Endothelial cell (in vitro differentiated cells): ENCODE data around the gene PRKAG2. TPM values are rescaled to one million over a fixed set of nuclear protein-coding genes. Genes with fewer than 3 reads are reported as not detected.

Experiments used
- DNase-seq: peaks from one replicate; pipeline ENCODE4 v3.0.0; 2021; ENCODE audit warnings: low spot score
- H3K27ac Mint-ChIP-seq: one replicate; pipeline ENCODE4 v1.8.0; 2021; ENCODE audit warnings: mixed read lengths, inconsistent platforms; ENCODE audit not compliant: unreplicated experiment
- H3K27me3 Mint-ChIP-seq: one replicate; pipeline ENCODE4 v1.8.0; 2021; ENCODE audit warnings: mild to moderate bottlenecking, moderate library complexity, mixed read lengths, inconsistent platforms; ENCODE audit not compliant: unreplicated experiment
- H3K36me3 Mint-ChIP-seq: one replicate; pipeline ENCODE4 v1.8.0; 2021; ENCODE audit warnings: mild to moderate bottlenecking, low read depth, mixed read lengths, inconsistent platforms; ENCODE audit not compliant: unreplicated experiment
- H3K4me1 Mint-ChIP-seq: one replicate; pipeline ENCODE4 v1.8.0; 2021; ENCODE audit warnings: mild to moderate bottlenecking, mixed read lengths, inconsistent platforms; ENCODE audit not compliant: unreplicated experiment
- H3K4me3 Mint-ChIP-seq: one replicate; pipeline ENCODE4 v1.8.0; 2021; ENCODE audit warnings: mild to moderate bottlenecking, mixed read lengths, inconsistent platforms; ENCODE audit not compliant: unreplicated experiment
- H3K9me3 Mint-ChIP-seq: one replicate; pipeline ENCODE4 v1.8.0; 2021; ENCODE audit warnings: mixed read lengths, inconsistent platforms; ENCODE audit not compliant: unreplicated experiment
- total RNA-seq: library from RNA; stranded (reverse); fragmentation: NEBNext Ultra II Directional; extraction: Animal tissue kit (Norgen Biotek cat#: 25700); gene quantifications from one replicate; pipeline ENCODE4 v1.2.1, GENCODE V29; 2021; ENCODE audit not compliant: unreplicated experiment
- TF ChIP-seq, protein P1 (sequence below): fragments of 200-600 bp; sonication (generic); IDR thresholded peaks from one replicate; pipeline ENCODE4 v1.5.0; 2021; ENCODE audit warnings: antibody characterized with exemption; ENCODE audit not compliant: unreplicated experiment

Gene PRKAG2
- total RNA-seq, 1 donor from 2014 or later, result 16.0 TPM

DNA sequence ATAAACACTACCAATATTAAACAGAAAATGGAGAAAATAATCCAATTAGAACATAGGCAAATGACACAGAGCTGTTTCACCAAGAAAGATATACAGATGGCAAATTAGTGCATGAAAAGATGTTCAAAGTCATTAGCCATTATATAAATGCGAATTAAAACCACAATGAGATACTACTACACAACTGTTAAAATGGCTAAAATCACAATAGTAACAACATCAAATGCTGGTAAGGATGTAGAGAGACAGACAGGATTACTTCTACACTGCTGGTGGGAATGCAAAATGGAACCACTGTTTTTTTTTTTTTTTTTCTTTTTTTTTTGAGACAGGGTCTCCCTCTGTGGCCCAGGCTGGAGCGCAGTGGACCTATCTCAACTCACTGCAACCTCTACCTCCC is 242.3 kb downstream of the PRKAG2 start:
- Mint-ChIP-seq H3K4me1 (peaks cover 14% of the 10 kb centered on the region), H3K36me3 (peaks cover 7% of the 10 kb centered on the region), H3K4me3 (peak overlapping the region; percentile 31), H3K27ac (no peak overlapping the region), H3K27me3 (peaks cover 3% of the 10 kb centered on the region), H3K9me3 (no peaks in the 10 kb centered on the region)
- TF ChIP-seq, protein P1, sequence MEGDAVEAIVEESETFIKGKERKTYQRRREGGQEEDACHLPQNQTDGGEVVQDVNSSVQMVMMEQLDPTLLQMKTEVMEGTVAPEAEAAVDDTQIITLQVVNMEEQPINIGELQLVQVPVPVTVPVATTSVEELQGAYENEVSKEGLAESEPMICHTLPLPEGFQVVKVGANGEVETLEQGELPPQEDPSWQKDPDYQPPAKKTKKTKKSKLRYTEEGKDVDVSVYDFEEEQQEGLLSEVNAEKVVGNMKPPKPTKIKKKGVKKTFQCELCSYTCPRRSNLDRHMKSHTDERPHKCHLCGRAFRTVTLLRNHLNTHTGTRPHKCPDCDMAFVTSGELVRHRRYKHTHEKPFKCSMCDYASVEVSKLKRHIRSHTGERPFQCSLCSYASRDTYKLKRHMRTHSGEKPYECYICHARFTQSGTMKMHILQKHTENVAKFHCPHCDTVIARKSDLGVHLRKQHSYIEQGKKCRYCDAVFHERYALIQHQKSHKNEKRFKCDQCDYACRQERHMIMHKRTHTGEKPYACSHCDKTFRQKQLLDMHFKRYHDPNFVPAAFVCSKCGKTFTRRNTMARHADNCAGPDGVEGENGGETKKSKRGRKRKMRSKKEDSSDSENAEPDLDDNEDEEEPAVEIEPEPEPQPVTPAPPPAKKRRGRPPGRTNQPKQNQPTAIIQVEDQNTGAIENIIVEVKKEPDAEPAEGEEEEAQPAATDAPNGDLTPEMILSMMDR, result no peak
- no peak for DNase-seq

DNA sequence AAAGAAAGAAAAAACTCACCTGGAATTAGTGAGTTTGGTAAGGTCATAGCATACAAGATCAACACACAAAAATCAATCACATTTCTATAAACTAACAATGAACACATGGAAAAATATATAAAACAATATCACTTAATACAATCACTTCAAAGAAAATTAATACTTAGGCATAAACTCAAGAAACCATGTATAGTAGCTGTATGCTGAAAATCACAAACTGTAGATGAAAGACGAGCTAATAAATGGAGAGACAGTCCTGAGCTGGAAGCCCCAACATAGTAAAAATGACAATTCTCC is 243.5 kb downstream of the PRKAG2 start:
- TF ChIP-seq, protein P1, result no peak
- Mint-ChIP-seq H3K4me3 (no peak overlapping the region), H3K4me1 (peaks cover 12% of the 10 kb centered on the region), H3K27ac (peak overlapping the region; percentile 24), H3K9me3 (no peaks in the 10 kb centered on the region), H3K36me3 (peaks cover 7% of the 10 kb centered on the region), H3K27me3 (no peaks in the 10 kb centered on the region)
- DNase-seq, result no peak

DNA sequence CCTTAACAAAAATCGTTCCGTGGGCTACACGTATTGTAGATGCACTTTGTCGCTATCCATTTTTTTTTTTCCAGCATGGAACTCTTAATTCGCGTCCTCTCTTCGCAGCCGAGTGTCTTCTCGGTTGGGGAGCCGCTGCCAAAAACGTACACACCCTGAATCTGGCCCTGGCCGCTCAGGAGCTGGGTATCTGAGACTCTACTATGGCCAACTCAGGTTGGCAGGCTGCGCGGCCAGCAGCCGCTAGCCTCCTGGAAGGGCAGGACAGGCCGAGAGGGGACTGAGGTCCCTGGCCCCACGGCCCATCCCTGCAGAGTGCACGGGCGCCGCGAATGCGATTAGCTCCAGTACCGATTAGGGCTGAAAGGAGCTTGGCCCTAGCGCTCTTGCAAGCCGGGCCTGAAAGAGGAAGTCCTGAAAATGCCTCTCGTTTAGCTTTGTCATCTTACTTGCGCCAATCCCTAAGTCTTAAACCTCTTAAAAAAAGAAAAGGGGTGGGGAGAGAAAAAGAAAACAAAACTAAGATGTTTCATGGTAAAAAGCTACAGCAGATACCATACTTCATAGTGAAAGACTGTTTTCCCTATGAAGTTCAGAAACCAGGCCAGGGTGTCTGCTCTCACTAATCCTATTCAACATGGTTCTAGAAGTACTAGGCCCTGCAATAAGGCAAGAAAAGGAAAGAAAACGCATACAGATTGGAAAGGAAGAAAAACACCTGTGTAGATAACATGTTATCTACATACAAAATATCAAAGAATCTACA is 244.0 kb downstream of the PRKAG2 start:
- Mint-ChIP-seq H3K4me1 (peaks cover 12% of the 10 kb centered on the region), H3K9me3 (no peaks in the 10 kb centered on the region), H3K27ac (peak overlapping the region; percentile 83), H3K27me3 (no peaks in the 10 kb centered on the region), H3K36me3 (peaks cover 7% of the 10 kb centered on the region), H3K4me3 (peak overlapping the region; percentile 98)
- TF ChIP-seq, protein P1, result no peak
- DNase-seq, result peak; percentile 35

DNA sequence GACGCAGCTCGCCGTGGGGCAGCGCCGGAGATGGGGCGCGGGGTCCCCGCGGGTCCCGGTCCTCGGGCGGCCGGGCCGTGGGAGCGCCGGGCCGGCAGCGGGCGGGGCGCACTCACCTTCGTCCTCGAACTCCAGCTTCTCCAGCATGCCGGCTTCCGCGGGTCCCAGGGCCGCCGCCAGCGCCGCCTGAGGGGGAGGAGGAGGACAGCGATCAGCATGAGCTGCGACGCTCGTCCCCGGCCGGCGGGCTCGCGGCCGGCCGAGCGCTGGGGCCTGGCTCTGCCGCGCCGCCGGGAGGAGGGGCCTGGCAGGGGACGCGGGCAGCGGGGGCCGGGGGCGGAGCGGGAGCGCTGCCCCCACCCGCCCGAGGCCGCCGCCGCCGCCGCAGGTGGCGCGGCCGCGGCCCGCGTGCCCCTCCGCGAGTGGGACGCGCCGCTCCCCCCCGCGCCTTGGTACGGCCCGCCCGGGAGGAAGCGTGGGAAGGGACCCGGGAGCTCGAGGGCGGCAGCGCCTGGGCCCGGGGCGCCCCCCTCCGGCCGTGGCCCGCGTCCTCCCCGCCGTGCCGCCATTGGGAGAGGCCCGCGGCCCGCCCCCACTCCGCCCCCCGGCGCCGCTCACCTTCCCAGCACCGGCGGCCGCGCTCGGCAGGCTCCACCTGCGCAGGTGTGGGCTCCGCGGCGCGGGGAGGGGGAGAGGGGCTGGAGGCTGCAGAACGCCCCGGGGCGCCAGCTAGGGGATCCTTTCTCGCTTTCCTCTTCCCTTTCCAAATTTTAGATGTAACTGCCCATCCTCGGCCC is 244.8 kb downstream of the PRKAG2 start:
- H3K4me3 Mint-ChIP-seq, result peak overlapping the region; percentile 98
- peaks cover 7% of the 10 kb centered on the region for H3K36me3 Mint-ChIP-seq
- peaks cover 12% of the 10 kb centered on the region for H3K4me1 Mint-ChIP-seq
- no peaks in the 10 kb centered on the region for H3K9me3 Mint-ChIP-seq
- H3K27ac Mint-ChIP-seq, result peak overlapping the region; percentile 83
- peak; percentile 84 for DNase-seq
- TF ChIP-seq, protein P1, result no peak
- H3K27me3 Mint-ChIP-seq, result no peaks in the 10 kb centered on the region

DNA sequence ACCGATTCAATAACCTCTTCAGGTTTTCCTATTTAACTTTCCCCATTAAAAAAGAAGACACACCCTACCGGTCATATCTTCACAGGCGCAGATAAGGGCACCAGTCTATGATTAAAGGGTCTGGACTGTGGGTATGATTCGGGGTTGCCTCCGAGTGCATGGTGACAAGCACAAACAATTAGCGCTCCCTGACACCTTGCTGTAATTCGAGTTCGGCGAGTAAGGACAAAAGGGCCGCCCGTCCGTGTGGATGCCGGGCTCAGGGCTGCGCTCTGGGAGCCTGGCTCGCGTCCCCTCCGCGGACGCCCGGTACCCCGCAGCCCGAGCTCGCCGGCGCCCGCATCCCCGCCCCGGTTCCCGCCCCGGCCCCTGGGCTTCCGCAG is 245.4 kb downstream of the PRKAG2 start:
- H3K4me1 Mint-ChIP-seq, result peaks cover 15% of the 10 kb centered on the region
- peak overlapping the region; percentile 93 for H3K4me3 Mint-ChIP-seq
- peaks cover 7% of the 10 kb centered on the region for H3K36me3 Mint-ChIP-seq
- TF ChIP-seq, protein P1, result no peak
- no peak for DNase-seq
- no peaks in the 10 kb centered on the region for H3K9me3 Mint-ChIP-seq
- peak overlapping the region; percentile 50 for H3K27ac Mint-ChIP-seq
- H3K27me3 Mint-ChIP-seq, result peaks cover 1% of the 10 kb centered on the region
